C4-2B (cell line): ENCODE data around the gene CEP76.
A peak's percentile ranks its signal among the peaks of the same experiment; 100 is the strongest.

ENCODE experiments used
- H3K27ac ChIP-seq: fragments of 450-650 bp; 2 replicates; pipeline ENCODE4 v1.5.1; 2017
- CTCF ChIP-seq: fragments of 450-650 bp; conservative IDR thresholded peaks from 2 replicates; pipeline ENCODE4 v1.5.1; 2017; ENCODE audit warnings: mild to moderate bottlenecking
- ZFX ChIP-seq: fragments of 450-650 bp; IDR thresholded peaks from 2 replicates; pipeline ENCODE4 v1.6.1; 2017

The CEP76 gene

DNA sequence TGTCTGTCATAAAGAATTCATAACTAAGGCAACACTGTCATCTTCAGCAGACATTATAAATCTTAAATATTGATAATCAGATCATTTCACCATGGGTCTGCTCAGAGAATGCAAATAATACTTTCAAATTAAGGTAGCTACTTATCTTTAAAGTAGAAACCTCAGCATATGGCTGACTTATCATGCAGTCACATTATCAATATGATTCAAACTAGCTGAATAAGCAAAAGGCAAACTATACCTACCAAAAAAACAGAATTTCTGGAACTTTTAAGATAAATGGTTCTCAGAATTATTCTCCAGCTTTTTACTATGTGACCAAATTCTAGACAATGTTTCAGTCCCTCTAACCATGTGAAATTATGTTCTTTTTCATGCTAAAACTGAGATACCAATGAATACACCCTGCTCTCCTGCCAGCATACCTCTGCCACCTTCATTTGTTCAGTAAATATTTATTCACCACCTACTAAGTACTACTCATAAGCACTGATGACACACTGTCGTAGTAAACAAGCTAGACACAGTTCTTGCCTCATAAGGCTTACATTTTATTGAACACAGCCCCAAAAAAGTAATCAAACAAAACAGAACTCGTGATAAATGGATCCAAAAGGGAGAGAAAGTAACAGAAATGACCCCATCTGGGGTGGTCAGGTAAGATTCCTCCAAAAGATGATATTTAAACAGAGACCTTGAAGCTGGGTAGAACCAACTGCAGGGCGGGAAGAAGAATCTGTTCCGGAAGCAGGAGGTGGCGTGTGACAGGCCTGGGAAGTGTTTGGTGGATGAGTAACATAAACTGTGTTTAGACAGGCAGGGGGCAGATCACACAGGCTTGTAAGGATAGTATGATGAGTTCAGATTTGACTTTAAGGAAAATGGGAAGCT lies 62.3 kb downstream of the CEP76 start:
- peak overlapping the region; percentile 48; the same call in 1 of the 2 replicates for H3K27ac ChIP-seq

GRCh38 chr18:12638644-12639124 lies 63.8 kb downstream of the CEP76 start:
- H3K27ac ChIP-seq = no peak overlapping the region
- TF ChIP-seq ZFX (no peak), CTCF (no peak)

More for the DNA sequence above, 62.3 kb downstream of the CEP76 start:
- TF ChIP-seq ZFX (no peak), CTCF (no peak)

- H3K27ac ChIP-seq = no peak overlapping the region
- TF ChIP-seq CTCF = no peak
- TF ChIP-seq ZFX = no peak
Measured at GRCh38 chr18:12637901-12638643, 64.5 kb downstream of the CEP76 start.

- H3K27ac ChIP-seq = no peak overlapping the region
- no peak for TF ChIP-seq CTCF
- no peak for TF ChIP-seq ZFX
Measured at GRCh38 chr18:12637393-12637792, 65.1 kb downstream of the CEP76 start.

- H3K27ac ChIP-seq = no peak overlapping the region
- TF ChIP-seq ZFX = no peak
- TF ChIP-seq CTCF = no peak
Measured at GRCh38 chr18:12631831-12632477, 70.6 kb downstream of the CEP76 start.

DNA sequence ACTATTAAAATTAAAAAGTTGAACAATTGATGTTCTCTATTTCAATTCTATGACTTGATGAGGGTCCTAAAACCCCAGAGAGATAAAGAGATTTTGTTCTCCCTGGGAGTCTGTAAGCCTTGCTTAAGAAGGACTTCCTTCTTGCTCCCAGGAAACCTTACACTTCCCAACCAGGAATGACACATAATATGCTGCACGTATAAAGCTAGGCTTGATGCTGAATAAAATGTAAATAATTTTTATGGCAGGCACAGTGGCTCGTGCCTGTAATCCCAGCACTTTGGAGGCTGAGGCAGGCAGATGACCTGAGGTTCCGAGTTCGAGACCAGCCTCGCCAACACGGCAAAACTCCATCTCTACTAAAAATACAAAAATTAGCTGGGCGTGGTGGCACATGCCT lies 72.4 kb downstream of the CEP76 start:
- no peak for TF ChIP-seq CTCF
- no peak for TF ChIP-seq ZFX
- H3K27ac ChIP-seq = no peak overlapping the region
